Stimulated activated effector memory CD8-positive, alpha-beta T cell treated with anti-CD3 and anti-CD28 coated beads, Interleukin-12 subunit alpha, Interleukin-12 subunit beta, amount 100 ng/mL, for 72 hours (primary cell): ENCODE data around the gene HCK.

Experiments used
- ATAC-seq: fragments of 150-1000 bp; cut with Tn5 transposase; 2 replicates; pipeline ENCODE4 v1.10.0; 2021
- DNase-seq, 2 donors: peaks; one replicate each; pipeline ENCODE4 v3.0.0; 2021 to 2022; ENCODE audit warnings: low spot score in 2 of 2
- H3K27ac Mint-ChIP-seq: one replicate; pipeline ENCODE4 v1.8.0; 2022; ENCODE audit warnings: mild to moderate bottlenecking, mixed read lengths
- H3K36me3 Mint-ChIP-seq: one replicate; pipeline ENCODE4 v1.8.0; 2022; ENCODE audit warnings: mild to moderate bottlenecking, mixed read lengths
- H3K4me1 Mint-ChIP-seq: one replicate; pipeline ENCODE4 v1.8.0; 2022; ENCODE audit warnings: mixed read lengths
- H3K4me3 Mint-ChIP-seq: one replicate; pipeline ENCODE4 v1.8.0; 2022; ENCODE audit warnings: mild to moderate bottlenecking, mixed read lengths
- H3K9me3 Mint-ChIP-seq: one replicate; pipeline ENCODE4 v1.8.0; 2022; ENCODE audit warnings: mixed read lengths

Gene HCK

DNA sequence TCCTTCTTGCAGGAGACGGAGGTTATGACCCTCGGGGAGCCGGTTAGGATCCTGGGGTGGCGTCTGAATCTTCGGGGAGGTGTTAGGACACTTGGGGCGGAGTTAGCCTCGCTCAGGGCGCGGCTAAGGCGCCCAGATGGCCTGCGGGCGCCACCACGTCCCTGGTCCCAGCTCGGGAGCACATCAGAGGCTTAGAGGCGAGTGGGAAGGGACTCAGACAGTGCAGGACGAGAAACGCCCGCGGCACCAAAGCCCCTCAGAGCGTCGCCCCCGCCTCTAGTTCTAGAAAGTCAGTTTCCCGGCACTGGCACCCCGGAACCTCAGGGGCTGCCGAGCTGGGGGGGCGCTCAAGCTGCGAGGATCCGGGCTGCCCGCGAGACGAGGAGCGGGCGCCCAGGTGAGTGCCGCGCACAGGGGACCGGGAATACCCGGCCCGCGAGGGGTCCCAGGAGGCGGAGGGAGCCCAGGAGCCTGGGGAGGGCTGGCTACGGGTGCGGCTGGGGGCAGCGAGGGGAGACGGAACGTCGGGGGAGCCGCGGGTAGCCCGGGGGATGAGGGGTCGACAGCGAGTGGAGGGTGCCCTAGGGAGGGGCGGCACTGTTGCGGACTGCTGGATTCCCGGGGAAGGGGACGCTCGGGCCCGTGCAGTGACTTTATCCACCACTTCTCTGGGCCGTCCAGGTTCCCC, at the start of gene HCK:
TSS of gene HCK (plus strand) at position 153 of the 688 bp plus-strand sequence.
- H3K4me3 Mint-ChIP-seq, result peak within 1 kb of the TSS; percentile 67
- DNase-seq (no peak), ATAC-seq (peak; percentile 49)
- no peaks in the 10 kb centered on the region for H3K9me3 Mint-ChIP-seq
- no peaks in the 10 kb centered on the region for H3K36me3 Mint-ChIP-seq
- peaks cover 14% of the 10 kb centered on the region for H3K4me1 Mint-ChIP-seq
- peak within 1 kb of the TSS; percentile 29 for H3K27ac Mint-ChIP-seq

DNA sequence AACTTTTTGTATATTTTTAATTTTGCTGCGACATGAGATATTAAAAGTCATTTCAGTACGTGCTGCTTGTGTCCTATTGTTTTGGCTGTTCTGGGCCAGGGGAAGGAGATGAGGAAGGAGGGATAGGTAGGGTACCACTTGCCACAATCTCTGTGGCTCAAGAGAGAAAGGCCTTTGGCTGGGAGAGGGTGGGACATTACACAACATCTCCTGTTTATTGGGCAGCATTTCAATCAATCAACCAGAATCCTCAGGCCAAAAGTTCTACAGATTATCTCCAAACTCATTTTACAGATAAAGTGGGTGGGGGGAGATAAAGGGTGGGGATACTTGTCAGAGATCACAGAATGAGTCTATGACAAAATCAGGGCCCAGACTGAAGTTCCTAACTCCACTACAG, 48.7 kb upstream of the HCK start:
- Mint-ChIP-seq H3K27ac (no peak overlapping the region), H3K36me3 (no peaks in the 10 kb centered on the region), H3K9me3 (no peaks in the 10 kb centered on the region), H3K4me3 (no peak overlapping the region), H3K4me1 (no peaks in the 10 kb centered on the region)
- ATAC-seq, result no peak
- DNase-seq, result no peak

DNA sequence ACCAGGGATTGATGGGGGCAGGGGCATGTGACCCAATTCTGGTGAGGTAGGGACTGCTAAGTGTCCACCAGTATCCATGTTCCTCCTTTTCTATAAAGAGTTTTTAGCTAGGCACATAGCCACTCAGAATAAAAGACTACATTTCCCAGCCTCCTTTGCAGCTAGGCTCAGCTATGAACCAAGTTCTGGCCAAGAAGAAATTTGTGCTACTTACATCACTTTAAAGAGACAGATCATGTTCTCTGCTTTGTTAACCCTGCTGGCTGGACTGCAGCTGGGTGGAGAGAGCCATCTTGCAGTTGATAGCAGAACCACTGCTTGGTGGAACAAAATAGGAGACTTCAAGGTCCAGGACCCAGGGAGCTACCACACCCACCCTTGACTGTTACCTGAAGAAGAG, 47.1 kb upstream of the HCK start:
- Mint-ChIP-seq H3K4me3 (no peak overlapping the region), H3K36me3 (no peaks in the 10 kb centered on the region), H3K9me3 (no peaks in the 10 kb centered on the region), H3K4me1 (no peaks in the 10 kb centered on the region), H3K27ac (no peak overlapping the region)
- ATAC-seq (no peak), DNase-seq (no peak)

DNA sequence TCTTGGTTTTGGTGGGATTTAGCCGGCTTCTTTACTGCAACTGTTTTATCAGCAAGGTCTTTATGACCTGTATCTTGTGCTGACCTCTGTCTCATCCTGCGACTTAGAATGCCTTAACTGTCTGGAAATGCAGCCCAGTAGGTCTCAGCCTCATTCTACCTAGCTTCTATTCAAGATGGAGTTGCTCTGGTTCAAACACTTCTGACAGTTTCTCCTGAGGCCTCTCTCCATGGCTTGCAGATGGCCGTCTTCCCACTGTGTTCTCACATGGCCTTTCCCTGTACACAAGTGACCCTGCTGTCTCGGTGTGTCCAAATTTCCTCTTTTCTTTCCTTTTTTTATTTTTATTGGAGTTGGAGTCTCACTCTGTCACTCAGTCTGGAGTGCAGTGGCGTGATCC, 46.0 kb upstream of the HCK start:
- H3K9me3 Mint-ChIP-seq, result no peaks in the 10 kb centered on the region
- no peak for ATAC-seq
- DNase-seq, result no peak
- H3K27ac Mint-ChIP-seq, result no peak overlapping the region
- no peak overlapping the region for H3K4me3 Mint-ChIP-seq
- H3K36me3 Mint-ChIP-seq, result no peaks in the 10 kb centered on the region
- H3K4me1 Mint-ChIP-seq, result no peaks in the 10 kb centered on the region

DNA sequence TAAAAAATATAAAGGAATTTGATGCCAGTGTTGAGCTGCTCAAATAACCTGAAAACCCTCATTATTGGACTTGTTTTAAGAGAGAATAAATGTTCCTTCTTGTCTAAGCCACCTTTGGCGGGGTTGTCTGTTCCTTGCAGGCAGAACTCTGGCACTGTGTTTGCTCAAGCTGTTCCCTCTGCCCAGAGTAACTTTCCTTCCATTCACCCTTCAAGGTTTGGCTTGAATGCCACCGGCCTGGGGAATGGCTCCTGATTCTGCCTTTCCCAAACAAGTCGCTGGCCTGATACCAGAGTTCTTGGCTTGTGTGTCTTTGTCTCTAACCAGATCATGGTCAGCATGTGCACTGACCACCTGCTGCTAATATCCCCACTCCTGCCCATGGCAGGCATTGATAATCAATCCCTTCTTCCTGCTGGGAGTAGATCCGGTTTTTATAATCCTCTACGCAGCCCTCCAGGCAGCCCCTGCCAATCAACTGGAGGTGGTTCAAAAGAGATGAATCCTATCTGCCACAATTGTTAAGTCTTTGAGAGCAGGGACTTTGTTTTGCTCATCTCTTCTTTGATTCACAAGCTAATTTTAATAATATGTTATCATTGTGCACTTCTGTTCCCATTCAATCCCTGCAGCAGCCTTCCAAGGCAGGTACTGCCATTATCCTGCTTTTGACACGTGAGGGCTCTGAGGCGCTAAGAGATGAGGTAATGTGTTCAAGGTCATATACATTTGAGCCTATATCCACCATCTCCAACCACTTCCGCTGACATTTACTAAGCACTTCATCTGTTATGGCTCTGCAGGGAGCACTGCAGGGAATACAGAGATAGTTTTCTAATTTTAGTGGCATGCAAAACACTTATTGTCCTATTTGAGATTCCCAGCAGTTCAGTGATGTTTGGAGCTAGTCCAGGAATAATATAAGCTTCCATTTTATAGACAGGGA, 44.9 kb upstream of the HCK start:
- Mint-ChIP-seq H3K27ac (no peak overlapping the region), H3K36me3 (no peaks in the 10 kb centered on the region), H3K9me3 (no peaks in the 10 kb centered on the region)

DNA sequence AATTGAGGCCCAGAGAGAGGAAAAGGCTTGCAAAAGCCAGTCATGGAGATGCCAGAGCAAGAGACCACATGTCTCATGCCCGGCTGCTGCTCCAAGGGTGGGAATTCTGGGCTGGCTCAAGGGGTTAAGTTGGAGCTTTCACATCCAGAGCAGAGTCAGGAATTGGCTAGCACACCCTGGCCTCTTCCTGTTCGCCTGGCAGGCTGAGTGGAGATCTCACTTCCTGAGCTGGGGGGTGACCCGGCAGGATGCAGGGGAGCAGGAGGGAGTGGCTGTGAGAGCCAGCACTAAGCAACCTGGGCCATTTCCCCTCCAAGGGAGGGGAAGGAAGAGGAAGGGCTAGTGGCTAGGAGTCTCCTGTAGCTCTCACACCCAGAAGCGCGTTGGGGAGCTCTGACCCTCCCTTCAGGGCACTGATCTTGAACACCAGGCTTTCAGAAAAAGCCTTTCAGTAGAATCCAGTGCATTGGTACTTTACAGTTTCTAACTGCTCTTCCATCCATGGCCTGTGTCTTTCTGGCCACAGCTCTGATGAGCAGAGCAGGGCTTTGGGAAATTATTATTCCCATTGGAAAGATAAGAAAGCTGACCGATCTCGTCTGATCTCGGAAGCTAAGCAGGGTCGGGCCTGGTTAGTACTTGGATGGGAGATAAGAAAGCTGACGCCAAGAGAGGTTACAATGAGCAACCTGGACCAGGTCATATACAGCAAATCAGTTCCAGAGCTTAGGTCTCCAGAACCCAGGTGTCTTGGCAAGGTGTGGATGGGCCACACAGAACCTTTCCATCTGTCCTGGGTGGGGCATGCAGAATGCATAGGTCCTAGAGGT, 44.0 kb upstream of the HCK start:
- H3K27ac Mint-ChIP-seq, result no peak overlapping the region
- no peaks in the 10 kb centered on the region for H3K36me3 Mint-ChIP-seq
- ATAC-seq (no peak), DNase-seq (no peak)
- H3K4me3 Mint-ChIP-seq, result no peak overlapping the region
- H3K9me3 Mint-ChIP-seq, result no peaks in the 10 kb centered on the region
- no peaks in the 10 kb centered on the region for H3K4me1 Mint-ChIP-seq

More for the DNA sequence above, 44.9 kb upstream of the HCK start:
- H3K4me3 Mint-ChIP-seq, result no peak overlapping the region
- H3K4me1 Mint-ChIP-seq, result no peaks in the 10 kb centered on the region
- DNase-seq (no peak), ATAC-seq (no peak)

DNA sequence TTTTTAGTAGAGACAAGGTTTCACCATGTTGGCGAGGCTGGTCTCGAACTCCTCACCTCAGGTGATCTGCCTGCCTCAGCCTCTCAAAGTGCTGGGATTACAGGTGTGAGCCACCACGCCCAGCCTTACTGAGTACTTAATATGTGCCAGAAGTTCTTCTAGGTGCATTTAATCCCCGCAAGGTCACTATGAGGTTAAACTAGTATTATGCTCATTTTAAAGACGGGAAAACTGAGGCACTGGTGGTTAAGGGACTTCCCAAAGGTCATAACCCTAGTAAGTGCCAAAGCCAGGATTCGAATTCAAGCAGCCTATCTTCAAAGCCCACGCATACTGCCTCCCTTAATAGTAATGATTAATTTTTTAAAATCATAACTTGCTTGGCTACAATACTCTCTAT, 42.5 kb upstream of the HCK start:
- Mint-ChIP-seq H3K4me3 (no peak overlapping the region), H3K36me3 (no peaks in the 10 kb centered on the region), H3K27ac (no peak overlapping the region), H3K9me3 (no peaks in the 10 kb centered on the region), H3K4me1 (no peaks in the 10 kb centered on the region)
- no peak for ATAC-seq
- DNase-seq, result no peak

DNA sequence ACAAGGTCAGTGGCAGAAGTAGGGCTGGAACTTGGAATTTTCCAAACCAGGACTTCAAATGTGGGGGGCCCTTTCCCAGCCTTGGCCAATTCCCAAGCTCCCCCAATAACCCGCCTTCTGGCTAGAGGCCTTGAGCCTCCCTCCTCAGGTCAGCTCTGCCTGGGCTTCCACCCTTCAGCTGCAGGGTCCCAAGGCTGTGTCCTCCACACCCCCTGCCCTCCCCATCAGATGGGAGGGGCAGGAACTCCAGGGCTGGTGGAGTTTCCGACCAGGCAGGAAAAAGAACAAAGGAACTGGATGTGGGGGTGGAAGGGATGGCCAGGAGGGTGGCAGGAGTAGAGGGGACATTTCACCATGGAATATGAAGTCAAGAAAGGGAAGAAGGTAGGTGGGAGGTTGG, 41.9 kb upstream of the HCK start, which contains the start of gene CCM2L:
TSS of gene CCM2L (plus strand) at position 338 of the 400 bp plus-strand sequence. CDS start at position 355, 17 bp downstream.
- no peak within 1 kb of the TSS for H3K4me3 Mint-ChIP-seq
- H3K36me3 Mint-ChIP-seq, result no peaks in the 10 kb centered on the region
- DNase-seq (no peak), ATAC-seq (no peak)
- no peaks in the 10 kb centered on the region for H3K4me1 Mint-ChIP-seq
- no peak within 1 kb of the TSS for H3K27ac Mint-ChIP-seq
- H3K9me3 Mint-ChIP-seq, result no peaks in the 10 kb centered on the region

DNA sequence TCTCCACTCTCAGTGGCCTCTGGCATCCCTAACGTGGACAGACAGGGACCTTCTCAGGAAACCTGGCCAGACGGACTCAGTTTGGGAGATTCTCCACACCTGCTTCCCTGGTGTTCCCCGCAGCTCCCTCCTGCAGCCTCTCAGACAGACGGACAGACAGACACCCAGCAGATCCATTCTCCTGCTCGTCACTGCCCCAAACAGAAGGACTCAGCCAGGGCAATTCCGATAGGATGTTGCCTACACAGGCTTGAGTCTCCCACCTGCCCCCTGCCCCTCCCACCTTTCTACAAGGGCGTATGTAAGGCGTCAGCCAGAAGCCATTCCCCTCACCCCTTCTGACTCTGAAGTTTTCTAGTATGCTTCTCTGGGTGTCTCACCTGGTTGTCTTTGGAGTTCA, 41.4 kb upstream of the HCK start:
- Mint-ChIP-seq H3K36me3 (no peaks in the 10 kb centered on the region), H3K4me1 (no peaks in the 10 kb centered on the region), H3K9me3 (no peaks in the 10 kb centered on the region), H3K27ac (no peak overlapping the region), H3K4me3 (no peak overlapping the region)
- ATAC-seq (no peak), DNase-seq (no peak)

DNA sequence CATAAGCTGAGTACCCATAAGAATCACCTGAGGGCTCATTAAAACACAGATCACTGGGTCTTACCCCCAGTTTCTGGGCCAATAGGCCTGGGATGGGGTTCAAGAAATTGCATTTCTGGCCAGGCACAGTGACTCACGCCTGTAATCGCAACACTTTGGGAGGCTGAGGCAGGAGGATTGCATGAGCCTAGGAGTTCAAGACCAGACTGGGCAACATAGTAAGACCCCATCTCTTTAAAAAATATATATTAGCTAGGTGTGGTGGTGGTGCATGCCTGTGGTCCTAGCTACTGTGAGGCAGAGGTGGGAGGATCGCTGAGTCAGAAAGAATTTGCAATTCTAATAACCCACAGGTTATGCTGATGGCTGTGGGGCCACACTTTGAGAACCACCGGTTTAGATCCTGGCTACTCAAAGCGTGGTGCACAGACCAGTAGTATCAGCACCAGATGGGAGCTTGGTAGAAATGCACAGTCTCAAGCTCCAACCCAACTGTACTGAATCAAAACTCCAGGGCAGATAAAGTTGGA, 39.8 kb upstream of the HCK start:
- H3K9me3 Mint-ChIP-seq, result no peaks in the 10 kb centered on the region
- H3K4me1 Mint-ChIP-seq, result no peaks in the 10 kb centered on the region
- ATAC-seq, result no peak
- no peaks in the 10 kb centered on the region for H3K36me3 Mint-ChIP-seq
- no peak overlapping the region for H3K27ac Mint-ChIP-seq
- no peak overlapping the region for H3K4me3 Mint-ChIP-seq
- DNase-seq, result no peak

DNA sequence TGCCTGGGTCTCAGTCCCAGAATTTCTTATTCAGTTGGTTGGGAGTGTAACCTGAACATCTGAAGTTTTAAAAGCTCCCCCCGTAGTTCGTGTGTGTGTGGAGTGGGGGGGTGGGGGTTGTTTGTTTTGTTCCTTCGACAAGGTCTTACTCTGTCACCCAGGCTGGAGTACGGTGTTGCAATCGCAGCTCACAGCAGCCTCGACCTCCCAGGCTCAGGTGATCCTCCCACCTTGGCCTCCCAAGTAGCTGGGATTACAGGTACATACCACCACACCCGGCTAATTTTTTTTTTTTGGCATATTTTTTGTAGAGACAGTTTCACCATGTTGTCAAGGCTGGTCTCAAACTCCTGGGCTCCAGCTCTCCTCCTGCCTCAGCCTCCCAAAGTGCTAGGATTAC, 38.7 kb upstream of the HCK start:
- Mint-ChIP-seq H3K9me3 (no peaks in the 10 kb centered on the region), H3K4me1 (peaks cover 5% of the 10 kb centered on the region), H3K4me3 (no peak overlapping the region), H3K27ac (no peak overlapping the region), H3K36me3 (no peaks in the 10 kb centered on the region)
- no peak for DNase-seq
- ATAC-seq, result no peak

DNA sequence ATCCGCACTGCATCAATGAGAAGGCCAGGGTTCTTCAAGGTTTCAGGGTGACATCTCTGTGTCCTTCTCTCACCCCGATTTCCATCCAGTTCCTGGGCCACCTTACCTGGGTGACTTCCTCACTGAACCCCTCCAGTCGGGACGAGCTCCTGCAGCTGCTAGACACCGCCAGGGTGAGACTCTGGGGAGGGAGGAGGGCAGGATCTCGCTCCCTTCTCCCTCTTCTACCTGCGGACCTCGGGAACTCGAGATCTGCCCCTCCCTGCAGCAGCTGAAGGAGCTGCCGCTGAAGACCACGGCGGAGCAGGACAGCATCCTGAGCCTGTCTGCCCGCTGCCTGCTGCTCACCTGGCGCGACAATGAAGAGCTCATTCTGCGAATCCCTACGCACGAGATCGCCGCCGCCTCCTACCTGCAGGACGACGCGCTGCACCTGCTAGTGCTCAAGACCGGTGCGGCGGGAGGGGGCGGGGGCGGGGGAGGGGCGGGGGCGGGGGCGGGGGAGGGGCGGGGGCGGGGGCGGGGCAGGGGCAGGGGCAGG, 34.3 kb upstream of the HCK start:
- Mint-ChIP-seq H3K27ac (no peak overlapping the region), H3K36me3 (no peaks in the 10 kb centered on the region), H3K4me3 (peak overlapping the region; percentile 78), H3K9me3 (no peaks in the 10 kb centered on the region), H3K4me1 (peaks cover 21% of the 10 kb centered on the region)
- ATAC-seq (no peak), DNase-seq (no peak)

DNA sequence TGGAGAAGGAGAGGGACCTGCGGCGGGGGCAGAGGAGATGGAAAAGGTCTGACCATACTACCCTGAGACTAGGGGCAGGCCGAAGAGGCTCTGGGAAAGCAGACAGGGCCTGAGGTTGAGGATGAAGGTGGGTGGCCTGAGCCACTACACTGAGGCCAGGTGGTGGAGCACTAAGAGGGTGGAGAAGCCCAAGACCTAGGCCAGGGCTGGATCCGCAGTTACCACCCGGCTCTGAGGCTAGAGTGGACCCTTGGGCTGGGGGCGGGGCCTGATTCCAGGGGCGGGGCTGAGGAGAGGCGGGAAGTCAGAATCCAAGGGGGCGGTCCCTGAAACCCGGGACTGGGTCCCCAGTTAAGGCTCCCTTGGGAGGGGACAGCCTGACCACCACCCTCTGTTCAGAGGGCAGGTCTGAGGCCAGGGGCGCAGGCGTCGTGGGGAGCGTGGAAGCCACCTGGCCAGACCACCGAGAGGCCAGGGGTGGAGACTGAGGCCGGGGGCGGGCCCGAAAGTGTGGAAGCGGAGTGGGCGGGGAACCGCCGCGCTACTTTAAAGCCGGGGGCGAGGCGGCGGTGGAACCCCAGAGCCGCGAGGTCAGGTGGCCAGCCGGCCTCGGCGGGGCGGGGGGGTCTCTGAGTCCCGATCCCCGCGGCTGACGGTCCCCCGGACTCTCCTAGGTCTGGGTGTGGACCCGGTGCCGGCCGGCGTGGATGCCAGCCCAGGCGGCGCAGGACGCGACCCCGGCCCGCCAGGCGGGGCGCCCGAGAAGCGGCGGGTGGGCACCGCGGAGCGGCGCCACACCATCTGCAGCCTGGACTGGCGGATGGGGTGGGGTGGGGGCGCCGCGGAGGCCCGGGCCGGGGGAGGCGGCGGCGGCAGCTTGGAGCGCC, 33.5 kb upstream of the HCK start:
- DNase-seq, result peak; percentile 24 to 62
- H3K27ac Mint-ChIP-seq, result no peak overlapping the region

DNA sequence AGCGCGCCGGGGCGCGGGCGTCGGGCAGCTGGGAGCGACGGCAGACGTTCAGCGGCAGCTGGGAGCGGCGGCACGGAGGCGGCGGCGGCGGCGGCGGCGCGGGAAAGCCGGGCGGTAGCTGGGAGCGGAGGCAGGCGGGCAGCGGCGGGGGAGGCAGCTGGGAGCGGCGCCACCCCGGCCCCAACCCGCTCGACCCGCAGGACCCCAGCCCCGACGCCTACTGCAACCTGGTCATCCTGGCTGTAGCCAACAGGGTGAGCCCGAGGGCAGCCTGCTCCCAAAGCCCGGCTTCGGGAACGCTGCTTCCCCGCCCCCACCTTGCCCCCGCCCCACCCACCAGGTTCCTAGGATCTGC, 32.9 kb upstream of the HCK start:
- Mint-ChIP-seq H3K4me3 (peak overlapping the region; percentile 78), H3K4me1 (peaks cover 21% of the 10 kb centered on the region), H3K36me3 (no peaks in the 10 kb centered on the region), H3K27ac (no peak overlapping the region), H3K9me3 (no peaks in the 10 kb centered on the region)
- ATAC-seq (no peak), DNase-seq (no peak)

More for the DNA sequence above, 33.5 kb upstream of the HCK start:
- H3K4me3 Mint-ChIP-seq, result peak overlapping the region; percentile 78
- H3K9me3 Mint-ChIP-seq, result no peaks in the 10 kb centered on the region
- H3K36me3 Mint-ChIP-seq, result no peaks in the 10 kb centered on the region
- ATAC-seq, result peak; percentile 66
- H3K4me1 Mint-ChIP-seq, result peaks cover 21% of the 10 kb centered on the region
